Stimulated activated CD4-positive, alpha-beta T cell treated with anti-CD3 and anti-CD28 coated beads, TNF-alpha, amount 100 ng/mL, for 1 hour (primary cell): ENCODE results near the gene PRRT3.
"Not testable (repeated sequence)": the region's sequence is repeated elsewhere in the genome, so short reads cannot be mapped to it uniquely, and the experiment has no call there.

ENCODE experiments used
- DNase-seq, 3 donors: peaks; one replicate each; pipeline ENCODE4 v3.0.0-alpha.2; 2020; ENCODE audit warnings: low read depth in 3 of 3, low spot score in 1 of 3

Gene PRRT3

DNA sequence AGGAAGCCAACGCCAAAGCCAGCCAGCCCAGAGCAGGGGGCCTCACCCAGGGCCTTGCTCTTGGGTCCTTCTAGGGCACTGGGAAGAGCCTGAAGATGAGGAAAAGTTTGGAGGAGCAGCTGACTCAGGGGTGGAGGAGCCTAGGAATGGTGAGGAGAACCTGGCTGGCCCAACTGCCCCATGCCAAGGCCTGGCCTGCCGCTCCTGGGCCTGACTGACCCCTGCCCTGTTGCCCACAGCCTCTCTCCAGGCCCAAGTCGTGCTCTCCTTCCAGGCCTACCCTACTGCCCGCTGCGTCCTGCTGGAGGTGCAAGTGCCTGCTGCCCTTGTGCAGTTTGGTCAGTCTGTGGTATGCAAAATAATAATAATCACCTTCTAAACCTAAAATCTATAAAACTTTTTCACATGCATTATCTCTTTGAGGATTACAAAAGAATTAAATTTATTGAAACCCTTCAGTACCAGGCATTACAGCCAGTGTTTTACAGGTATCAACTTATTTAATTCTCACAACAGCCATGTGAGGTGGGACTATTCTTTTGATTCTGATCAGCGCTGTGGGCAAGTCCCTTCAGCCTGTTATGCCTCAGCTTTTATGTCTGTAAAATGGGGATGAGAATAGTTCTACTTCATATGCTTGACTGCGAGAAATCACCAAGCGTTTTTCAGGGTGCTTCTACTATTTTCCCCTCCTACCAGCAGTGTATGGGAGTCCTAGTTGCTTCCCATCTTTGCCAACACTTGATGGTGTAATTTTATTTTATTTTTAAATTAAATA is 33.8 kb downstream of the PRRT3 start:
- DNase-seq, result no peak

GRCh38 chr3:9917820-9918219 is 34.4 kb downstream of the PRRT3 start:
- DNase-seq, result no peak

- peak in 1 of 3 donors; percentile 21 for DNase-seq
These were observed 35.2 kb downstream of the PRRT3 start, which contains the start of gene IL17RC for GRCh38 chr3:9916734-9917680. TSS of gene IL17RC (plus strand) at chr3:9917098. CDS start at chr3:9917316, 218 bp downstream.

- DNase-seq, result no peak
These were observed 35.9 kb downstream of the PRRT3 start for GRCh38 chr3:9916346-9916733.

DNA sequence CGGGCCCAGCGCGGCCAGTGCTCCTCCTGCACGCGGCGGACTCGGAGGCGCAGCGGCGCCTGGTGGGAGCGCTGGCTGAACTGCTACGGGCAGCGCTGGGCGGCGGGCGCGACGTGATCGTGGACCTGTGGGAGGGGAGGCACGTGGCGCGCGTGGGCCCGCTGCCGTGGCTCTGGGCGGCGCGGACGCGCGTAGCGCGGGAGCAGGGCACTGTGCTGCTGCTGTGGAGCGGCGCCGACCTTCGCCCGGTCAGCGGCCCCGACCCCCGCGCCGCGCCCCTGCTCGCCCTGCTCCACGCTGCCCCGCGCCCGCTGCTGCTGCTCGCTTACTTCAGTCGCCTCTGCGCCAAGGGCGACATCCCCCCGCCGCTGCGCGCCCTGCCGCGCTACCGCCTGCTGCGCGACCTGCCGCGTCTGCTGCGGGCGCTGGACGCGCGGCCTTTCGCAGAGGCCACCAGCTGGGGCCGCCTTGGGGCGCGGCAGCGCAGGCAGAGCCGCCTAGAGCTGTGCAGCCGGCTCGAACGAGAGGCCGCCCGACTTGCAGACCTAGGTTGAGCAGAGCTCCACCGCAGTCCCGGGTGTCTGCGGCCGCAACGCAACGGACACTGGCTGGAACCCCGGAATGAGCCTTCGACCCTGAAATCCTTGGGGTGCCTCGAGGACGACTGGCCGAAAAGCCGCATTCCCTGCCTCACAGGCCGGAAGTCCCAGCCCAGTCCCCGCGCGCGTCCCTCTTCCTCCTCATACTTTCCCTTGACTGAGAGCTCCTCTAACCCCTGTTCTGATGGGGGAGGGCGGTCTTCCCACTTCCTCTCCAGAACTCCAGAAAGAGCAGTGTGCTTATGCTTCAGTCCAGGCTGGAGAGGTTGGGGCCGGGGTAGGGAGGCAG is 36.7 kb downstream of the PRRT3 start:
- DNase-seq, result peak in 1 of 3 donors; percentile 23

- no peak for DNase-seq
These were observed 37.5 kb downstream of the PRRT3 start for GRCh38 chr3:9914559-9915253.

DNA sequence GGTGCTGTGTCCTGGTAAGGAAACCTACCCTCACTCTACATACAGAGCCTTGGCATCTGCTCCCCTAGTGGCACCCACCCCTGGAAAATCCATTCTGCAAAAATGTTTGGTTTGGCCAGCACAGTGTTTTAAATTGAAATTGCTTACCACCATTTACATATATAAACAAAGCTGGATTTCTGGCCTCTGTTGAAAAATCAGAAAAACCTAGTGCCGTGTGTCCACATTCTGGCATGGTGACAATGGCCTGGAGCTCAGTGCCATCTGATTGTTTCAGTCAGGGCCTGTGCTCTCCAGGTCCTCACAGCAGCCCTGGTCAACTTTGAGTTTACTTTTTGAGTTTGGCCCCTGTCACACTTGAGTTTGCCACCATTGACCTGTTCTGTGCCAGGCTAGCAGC is 38.2 kb downstream of the PRRT3 start:
- DNase-seq, result no peak

DNA sequence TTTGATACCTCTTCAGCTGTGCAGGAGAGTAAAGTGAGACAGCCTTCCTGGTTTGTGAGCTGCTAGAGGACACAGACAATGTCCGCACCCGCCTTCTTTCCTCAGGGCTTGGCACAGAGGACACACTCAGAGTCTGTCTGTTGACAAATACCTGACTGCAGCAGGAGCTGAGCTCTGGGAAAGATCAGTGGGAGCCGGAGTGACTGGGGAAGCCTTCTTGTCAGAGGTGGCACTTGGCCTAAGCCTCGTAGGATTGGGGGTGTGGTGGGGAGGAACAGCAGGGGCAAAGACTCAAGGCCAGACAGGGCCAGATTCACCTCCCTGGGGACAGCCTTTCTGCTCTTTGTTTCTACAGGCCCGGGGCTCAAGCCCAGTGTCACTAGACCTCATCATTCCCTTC is 38.6 kb downstream of the PRRT3 start:
- DNase-seq, result no peak

GRCh38 chr3:9912294-9912935 is 39.8 kb downstream of the PRRT3 start:
- no peak for DNase-seq

- DNase-seq, result no peak
These were observed 40.3 kb downstream of the PRRT3 start for GRCh38 chr3:9911863-9912262.

DNA sequence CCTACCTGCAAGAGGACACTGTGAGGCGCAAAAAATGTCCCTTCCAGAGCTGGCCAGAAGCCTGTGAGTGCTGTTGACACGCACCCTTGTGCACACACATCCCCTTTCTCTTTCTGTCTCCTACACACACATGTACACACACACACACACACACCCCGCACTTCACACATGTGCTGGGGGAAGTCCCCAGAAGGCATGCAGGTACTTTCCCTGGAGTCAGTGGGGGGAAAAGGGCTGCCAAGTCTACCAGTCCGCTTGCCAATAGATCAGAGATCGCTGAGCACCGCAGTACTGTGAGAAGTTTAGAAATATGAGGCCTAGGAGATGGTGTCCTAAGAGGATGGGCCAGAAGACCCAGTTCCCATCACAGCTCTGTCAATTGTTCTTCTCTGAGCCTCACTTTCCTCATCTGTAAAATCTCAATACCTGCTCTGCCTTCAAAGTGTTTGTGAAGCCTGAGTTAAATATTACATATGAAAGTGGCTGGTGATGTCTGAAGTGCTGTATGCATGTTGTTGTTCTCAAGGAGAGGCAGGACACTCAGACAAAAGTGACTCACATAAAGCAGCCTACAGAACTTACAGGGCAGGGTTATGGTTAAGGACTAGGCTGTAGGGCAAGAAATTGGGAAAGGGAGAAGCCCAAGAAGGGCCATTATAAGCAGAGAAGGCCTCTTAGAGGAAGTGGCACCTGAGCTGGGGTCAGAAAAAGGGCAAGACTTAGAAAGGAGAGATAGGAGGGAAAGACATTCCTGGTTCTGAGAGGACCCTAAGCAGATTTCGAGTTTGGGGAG is 42.8 kb downstream of the PRRT3 start:
- DNase-seq, result no peak

DNA sequence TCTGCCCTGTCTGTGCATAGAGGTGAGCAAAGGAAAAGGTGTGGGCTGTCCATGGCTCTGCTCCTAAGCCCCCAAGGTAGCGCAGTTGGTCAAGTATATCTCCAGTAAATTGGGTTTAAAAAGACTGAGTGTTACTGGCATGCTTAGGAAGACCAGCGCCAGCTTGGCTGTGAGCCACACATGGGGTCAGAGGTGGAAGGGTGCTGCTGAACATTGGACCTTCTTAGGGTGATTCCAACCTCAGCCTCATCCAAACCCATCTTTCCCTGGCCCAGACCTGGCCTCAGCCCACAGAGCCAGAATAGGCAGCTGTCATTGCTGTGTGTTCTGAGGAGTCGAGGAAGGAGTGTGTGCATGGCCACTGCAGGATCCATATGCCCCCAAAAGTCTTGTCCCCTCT is 43.9 kb downstream of the PRRT3 start:
- no peak for DNase-seq

DNA sequence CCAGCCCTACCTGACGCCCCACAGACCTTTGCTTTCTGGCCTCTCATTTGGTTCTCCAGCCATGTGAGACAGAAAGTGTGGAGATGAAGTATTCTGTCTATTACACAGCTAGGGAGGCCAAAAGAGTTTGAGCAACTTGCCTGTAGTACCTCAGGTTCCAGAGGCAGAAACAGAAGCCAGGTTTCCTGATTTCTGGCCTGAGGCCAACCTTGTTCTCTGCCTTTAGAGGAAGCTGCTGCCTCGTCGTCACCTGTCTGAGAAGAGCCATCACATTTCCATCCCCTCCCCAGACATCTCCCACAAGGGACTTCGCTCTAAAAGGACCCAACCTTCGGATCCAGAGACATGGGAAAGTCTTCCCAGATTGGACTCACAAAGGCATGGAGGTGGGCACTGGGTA is 45.7 kb downstream of the PRRT3 start:
- DNase-seq, result no peak

DNA sequence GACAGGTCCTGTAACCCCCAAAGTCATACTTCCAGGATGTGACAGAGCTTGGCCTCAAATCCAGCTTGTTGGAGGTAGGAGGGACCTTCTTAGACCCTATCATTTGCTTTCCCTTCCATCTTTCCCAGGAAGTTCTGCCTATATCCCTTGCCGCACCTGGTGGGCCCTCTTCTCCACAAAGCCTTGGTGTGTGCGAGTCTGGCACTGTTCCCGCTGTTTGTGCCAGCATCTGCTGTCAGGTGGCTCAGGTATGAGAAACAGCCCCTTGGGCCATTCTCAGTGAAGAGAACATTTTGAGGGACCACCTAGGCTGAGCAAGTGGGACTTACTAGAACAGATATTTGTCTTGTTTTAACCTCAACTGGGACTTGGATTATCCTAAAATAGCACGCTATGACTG is 48.3 kb downstream of the PRRT3 start:
- DNase-seq, result no peak

DNA sequence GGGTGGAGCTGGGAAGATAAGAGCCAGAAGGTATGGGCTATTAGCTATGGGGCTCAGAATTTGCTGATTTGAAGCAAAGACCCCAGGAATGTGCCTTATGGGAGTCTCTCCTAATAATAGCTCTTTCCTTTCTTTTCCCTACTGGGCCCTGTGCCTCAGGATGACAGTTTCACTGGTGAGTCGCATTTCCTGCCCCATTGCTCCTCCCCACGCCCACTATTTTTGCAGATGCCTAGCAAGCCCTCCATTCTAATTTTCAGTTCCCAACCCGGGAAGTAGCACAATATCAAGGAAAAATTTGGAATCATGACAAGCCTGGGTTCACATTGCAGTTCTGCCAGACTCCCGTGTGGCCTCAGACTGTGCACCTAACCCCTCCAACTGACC is 49.0 kb downstream of the PRRT3 start:
- no peak for DNase-seq

DNA sequence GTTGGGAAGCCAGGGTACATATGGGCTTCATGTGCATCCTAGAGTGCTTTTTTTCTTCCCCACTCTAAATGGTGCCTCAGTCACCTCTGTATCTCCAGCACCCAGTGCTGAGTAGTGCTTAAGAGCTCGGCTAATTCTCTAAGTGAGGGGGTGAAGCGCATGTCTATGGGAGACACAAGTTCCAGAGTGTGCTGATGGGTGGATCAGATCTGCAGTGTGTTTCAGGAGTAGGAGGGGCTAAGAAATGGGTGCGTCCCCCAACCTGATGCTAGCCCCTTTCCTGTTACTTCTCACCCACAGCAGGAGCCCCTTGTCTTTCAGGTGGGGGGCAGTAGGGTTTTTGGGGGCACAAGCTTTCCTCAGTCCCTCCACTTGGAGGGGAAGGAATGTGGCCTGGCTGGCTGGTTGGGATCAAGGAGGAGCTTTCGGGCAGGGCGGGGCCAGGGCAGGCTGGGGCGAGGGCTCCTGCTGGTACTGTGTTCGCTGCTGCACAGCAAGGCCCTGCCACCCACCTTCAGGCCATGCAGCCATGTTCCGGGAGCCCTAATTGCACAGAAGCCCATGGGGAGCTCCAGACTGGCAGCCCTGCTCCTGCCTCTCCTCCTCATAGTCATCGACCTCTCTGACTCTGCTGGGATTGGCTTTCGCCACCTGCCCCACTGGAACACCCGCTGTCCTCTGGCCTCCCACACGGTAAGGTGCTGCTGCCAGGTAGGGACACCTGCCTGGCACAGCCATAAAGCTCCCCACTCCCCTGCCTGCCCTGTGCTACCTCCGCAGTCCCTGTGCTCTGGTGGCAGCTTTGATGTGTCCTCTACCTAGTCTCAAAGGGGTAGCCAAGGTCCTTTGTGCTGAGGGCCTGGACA is 49.6 kb downstream of the PRRT3 start, which contains the start of gene IL17RE:
TSS of gene IL17RE (plus strand) at position 477 of the 866 bp plus-strand sequence. CDS start at position 562, 85 bp downstream.
- no peak for DNase-seq

- DNase-seq, result no peak
These were observed 50.2 kb downstream of the PRRT3 start for GRCh38 chr3:9901967-9902366.

DNA sequence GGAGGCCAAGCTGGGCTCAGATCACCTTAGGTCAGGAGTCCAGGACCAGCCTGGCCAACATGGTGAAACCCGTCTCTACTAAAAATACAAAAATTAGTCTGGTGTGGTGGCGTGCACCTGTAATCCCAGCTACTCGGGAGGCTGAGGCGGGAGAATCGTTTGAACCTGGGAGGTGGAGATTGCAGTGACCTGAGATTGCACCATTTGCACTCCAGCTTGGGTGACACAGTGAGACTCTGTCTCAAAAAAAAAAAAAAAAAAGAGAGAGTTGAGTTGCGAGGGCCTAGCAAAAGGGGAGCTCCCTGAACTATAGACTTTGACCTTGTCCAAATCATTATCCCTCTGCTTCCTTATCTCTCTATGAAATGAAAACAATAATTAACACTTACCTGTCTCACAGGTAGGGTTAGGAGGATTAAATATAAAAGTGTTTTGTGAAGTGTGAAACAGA is 51.2 kb downstream of the PRRT3 start:
- not testable (repeated sequence) for DNase-seq
